D721Med (cell line): ENCODE results near the gene ECHDC3.
A peak's percentile ranks its signal among the peaks of the same experiment; 100 is the strongest.

Experiments used
- DNase-seq: peaks from one replicate; pipeline ENCODE4 v3.0.0; 2011; ENCODE audit warnings: low spot score; ENCODE audit not compliant: insufficient read length
- FAIRE-seq: peaks from 2 replicates; lab custom pipeline; 2011; peaks lifted over from hg19 to GRCh38; lab: Jason Lieb, UNC
- TF ChIP-seq, protein P1 (sequence below): IDR thresholded peaks from 2 replicates; pipeline ENCODE4 v1.5.1; 2012; ENCODE audit warnings: mild to moderate bottlenecking, control low read depth; ENCODE audit not compliant: insufficient read depth; ENCODE audit errors: missing control alignments

ECHDC3 gene

DNA sequence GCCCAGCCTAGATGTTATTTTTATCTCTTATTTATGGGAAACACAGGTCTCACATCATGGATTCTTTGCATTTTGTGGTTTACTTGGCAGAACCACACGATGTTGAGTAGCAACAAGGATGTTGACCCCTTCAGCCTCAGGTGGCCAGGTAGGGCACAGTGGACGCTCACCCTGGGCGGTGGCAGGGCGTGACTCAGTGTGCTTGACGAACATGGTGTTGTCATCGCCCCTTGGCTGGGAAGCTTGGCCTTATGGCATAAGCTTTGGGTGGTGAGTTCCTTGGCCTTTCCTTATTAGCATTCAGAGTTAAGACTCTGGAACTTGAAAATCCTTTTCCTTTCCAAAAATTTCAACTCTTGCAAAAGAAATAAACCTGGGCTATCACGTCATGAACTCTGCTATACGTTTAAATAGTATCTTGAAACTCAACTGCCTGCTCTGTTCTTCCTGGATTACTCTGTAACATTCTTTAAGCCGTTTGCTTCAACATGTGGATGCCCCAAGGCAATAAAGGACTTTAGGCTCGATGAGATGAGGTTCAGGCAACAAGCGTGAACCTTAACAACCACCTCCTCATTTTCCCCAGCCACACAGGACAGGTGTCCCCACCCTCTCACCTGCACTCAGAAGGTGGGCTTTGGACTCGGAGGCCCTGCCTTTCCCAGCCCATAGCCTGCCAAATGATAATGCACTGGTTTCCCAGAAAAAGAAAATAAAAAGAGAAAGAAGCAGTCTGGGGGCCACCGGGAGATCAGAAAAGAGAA, 22.5 kb upstream of the ECHDC3 start:
- DNase-seq = no peak
- TF ChIP-seq, protein P1, sequence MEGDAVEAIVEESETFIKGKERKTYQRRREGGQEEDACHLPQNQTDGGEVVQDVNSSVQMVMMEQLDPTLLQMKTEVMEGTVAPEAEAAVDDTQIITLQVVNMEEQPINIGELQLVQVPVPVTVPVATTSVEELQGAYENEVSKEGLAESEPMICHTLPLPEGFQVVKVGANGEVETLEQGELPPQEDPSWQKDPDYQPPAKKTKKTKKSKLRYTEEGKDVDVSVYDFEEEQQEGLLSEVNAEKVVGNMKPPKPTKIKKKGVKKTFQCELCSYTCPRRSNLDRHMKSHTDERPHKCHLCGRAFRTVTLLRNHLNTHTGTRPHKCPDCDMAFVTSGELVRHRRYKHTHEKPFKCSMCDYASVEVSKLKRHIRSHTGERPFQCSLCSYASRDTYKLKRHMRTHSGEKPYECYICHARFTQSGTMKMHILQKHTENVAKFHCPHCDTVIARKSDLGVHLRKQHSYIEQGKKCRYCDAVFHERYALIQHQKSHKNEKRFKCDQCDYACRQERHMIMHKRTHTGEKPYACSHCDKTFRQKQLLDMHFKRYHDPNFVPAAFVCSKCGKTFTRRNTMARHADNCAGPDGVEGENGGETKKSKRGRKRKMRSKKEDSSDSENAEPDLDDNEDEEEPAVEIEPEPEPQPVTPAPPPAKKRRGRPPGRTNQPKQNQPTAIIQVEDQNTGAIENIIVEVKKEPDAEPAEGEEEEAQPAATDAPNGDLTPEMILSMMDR = no peak
- no peak for FAIRE-seq

DNA sequence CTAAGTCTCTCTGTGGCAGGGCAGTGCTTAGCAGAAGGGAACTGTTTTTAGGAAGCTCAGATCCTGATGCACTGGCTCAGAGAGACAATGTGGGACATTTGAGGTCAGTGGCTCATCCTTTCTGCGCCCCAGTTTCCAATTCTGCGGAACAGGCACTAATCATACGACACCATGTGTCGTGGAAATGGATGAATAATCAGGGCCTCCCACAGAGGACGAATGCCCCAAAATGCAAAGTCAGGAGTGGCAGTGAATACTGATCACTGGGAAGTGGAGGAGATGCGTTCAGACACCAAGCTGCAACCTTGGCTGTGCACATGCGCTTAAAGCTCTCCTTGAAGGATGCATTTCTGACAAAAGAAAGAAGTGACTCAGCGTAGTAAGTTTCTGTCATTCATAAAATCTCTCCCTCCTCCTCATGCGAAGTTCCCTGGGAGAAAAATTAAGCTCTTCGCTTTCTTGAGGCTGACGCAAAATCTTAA, 21.9 kb upstream of the ECHDC3 start:
- FAIRE-seq (no peak), DNase-seq (no peak)
- TF ChIP-seq, protein P1 = no peak

DNA sequence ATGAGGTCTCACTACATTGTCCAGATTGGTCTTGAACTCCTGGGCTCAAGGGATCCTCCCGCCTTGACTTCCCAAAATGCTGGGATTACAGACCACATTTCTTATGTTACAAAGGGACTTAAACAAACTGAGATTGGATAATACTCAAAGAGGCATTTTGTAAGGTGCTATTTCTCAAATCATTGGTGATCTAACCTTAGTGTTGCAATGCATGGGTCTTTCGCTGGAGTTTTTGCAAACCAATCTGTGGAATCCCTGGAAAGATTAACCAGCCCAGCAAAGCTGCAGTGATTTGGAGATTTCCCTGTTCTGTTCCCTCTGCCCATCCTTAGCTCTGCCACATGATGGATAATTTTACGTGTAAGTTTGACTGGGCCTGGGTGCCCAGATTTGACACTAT, 20.4 kb upstream of the ECHDC3 start:
- TF ChIP-seq, protein P1 = no peak
- DNase-seq (no peak), FAIRE-seq (no peak)

DNA sequence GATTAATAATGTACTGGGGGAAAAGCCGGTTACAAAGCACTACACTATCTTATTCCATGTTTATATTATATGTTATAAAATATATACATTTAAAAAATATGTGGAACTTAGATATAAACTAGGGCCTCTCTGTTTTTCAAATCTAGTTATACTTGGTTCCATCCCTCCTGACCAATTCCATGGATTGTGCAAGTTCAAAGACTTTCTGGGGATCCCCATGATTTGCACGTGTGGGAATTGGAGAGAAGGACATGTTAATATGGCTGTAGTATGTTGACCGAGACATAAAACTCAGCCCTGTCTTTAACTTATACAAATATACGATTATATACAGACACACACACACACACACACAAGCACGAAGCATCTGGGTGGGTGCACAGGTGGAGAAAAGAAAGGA, 18.8 kb upstream of the ECHDC3 start:
- no peak for FAIRE-seq
- DNase-seq = no peak
- TF ChIP-seq, protein P1 = no peak

DNA sequence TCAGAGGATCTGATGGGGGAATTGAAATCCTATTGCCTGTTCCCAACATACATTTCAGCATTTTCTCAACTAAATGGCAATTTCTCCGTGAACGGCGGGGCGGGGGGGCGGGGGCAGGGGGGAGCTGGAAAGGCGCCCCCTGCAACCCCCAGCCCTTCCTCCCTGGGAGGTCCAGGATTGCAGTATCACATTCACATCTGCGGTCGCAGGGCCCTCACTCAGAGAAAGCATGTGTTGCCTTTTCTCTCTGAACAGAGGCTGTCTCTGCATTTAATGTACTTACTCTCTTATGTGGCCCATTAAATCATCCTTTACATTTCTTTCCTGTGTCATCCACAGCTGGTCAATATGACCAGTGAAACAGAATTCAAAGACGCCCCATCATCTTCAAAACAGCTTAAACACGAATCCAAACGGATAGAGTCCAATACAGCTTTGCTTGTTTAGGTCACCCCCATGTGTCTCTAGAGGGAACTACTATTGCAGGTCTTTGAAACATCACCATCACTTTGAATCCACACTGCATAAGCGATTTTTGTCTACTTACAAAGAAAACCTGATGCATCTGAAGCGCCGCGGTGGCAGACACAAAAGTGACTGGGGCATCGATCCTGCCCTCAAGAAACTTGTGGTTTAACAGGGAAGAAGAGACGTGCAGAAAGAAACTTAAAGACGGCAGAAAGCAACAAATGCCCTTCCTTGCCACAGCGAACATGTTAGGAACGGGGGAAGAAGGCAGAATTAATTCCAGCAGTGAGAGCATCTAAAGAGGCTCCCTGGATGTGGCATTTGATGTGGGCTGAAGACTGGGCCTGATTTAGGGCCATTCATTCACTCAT, 17.0 kb upstream of the ECHDC3 start:
- DNase-seq (peak; percentile 55), FAIRE-seq (no peak)

DNA sequence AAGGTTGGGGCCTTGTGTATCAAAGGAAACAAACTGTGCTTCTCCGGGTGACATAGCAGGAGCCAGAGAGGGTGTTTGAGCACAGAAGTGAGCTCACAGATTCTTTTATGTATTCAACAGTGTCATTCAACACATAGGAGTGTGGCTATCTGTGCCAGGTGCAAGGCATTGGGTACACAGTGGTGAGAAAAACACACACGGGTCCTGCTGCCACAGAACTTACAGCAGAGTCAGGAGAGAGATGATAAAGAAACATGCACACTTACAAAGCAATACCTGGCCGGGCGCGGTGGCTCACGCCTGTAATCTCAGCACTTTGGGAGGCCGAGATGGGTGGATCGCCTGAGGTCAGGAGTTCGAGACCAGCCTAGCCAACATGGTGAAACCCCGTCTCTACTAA, 16.3 kb upstream of the ECHDC3 start:
- no peak for FAIRE-seq
- DNase-seq = no peak
- TF ChIP-seq, protein P1 = no peak

More for the DNA sequence above, 17.0 kb upstream of the ECHDC3 start:
- TF ChIP-seq, protein P1 = peak; percentile 73
